Measurements from ENCODE around the gene HOXA9. TPM values are rescaled to one million over a fixed set of nuclear protein-coding genes. Genes with fewer than 3 reads are reported as not detected.
A peak's percentile ranks its signal among the peaks of the same experiment; 100 is the strongest.

The HOXA9 gene
- total RNA-seq (ENCODE audit: unreplicated experiment) = 0.80 TPM
- long read RNA-seq = 0 reads

GRCh38 chr7:27165089-27165995, at the start of gene HOXA9:
Gene HOXA9 (minus strand): TSS chr7:27165537. CDS start chr7:27165457, 80 bp downstream.
- peak within 1 kb of the TSS; percentile 77 for H3K4me3 Mint-ChIP-seq (ENCODE audit: unreplicated experiment)
- no peaks in the 10 kb centered on the region for H3K9me3 Mint-ChIP-seq (ENCODE audit: unreplicated experiment)
- no peak for TF ChIP-seq CTCF (IDR thresholded peaks at IDR 0.05; ENCODE audit: unreplicated experiment)
- no peak for DNase-seq (ENCODE audit: low spot score)
- no peak within 1 kb of the TSS for H3K27ac Mint-ChIP-seq (ENCODE audit: unreplicated experiment)
- H3K27me3 Mint-ChIP-seq (ENCODE audit: unreplicated experiment) = peaks cover 33% of the 10 kb centered on the region
- H3K36me3 Mint-ChIP-seq (ENCODE audit: low read depth, unreplicated experiment) = peaks cover 4% of the 10 kb centered on the region
- H3K4me1 Mint-ChIP-seq (ENCODE audit: unreplicated experiment) = peaks cover 34% of the 10 kb centered on the region

- no peaks in the 10 kb centered on the region for H3K9me3 Mint-ChIP-seq (ENCODE audit: unreplicated experiment)
- DNase-seq (ENCODE audit: low spot score) = no peak
- no peaks in the 10 kb centered on the region for H3K36me3 Mint-ChIP-seq (ENCODE audit: low read depth, unreplicated experiment)
- no peak for TF ChIP-seq CTCF (IDR thresholded peaks at IDR 0.05; ENCODE audit: unreplicated experiment)
- peaks cover 29% of the 10 kb centered on the region for H3K27me3 Mint-ChIP-seq (ENCODE audit: unreplicated experiment)
- H3K27ac Mint-ChIP-seq (ENCODE audit: unreplicated experiment) = no peak overlapping the region
- peak overlapping the region; percentile 56 for H3K4me3 Mint-ChIP-seq (ENCODE audit: unreplicated experiment)
- H3K4me1 Mint-ChIP-seq (ENCODE audit: unreplicated experiment) = peaks cover 6% of the 10 kb centered on the region
Observed at GRCh38 chr7:27214239-27214950, 49.1 kb upstream of the HOXA9 start.

- peaks cover 6% of the 10 kb centered on the region for H3K4me1 Mint-ChIP-seq (ENCODE audit: unreplicated experiment)
- no peaks in the 10 kb centered on the region for H3K9me3 Mint-ChIP-seq (ENCODE audit: unreplicated experiment)
- peaks cover 32% of the 10 kb centered on the region for H3K27me3 Mint-ChIP-seq (ENCODE audit: unreplicated experiment)
- DNase-seq (ENCODE audit: low spot score) = no peak
- H3K36me3 Mint-ChIP-seq (ENCODE audit: low read depth, unreplicated experiment) = no peaks in the 10 kb centered on the region
- H3K27ac Mint-ChIP-seq (ENCODE audit: unreplicated experiment) = no peak overlapping the region
- no peak overlapping the region for H3K4me3 Mint-ChIP-seq (ENCODE audit: unreplicated experiment)
- no peak for TF ChIP-seq CTCF (IDR thresholded peaks at IDR 0.05; ENCODE audit: unreplicated experiment)
Observed at GRCh38 chr7:27213433-27214238, 48.3 kb upstream of the HOXA9 start.

GRCh38 chr7:27212497-27213432, 47.4 kb upstream of the HOXA9 start:
- no peaks in the 10 kb centered on the region for H3K9me3 Mint-ChIP-seq (ENCODE audit: unreplicated experiment)
- H3K4me1 Mint-ChIP-seq (ENCODE audit: unreplicated experiment) = peaks cover 6% of the 10 kb centered on the region
- H3K4me3 Mint-ChIP-seq (ENCODE audit: unreplicated experiment) = no peak overlapping the region
- H3K27me3 Mint-ChIP-seq (ENCODE audit: unreplicated experiment) = peaks cover 32% of the 10 kb centered on the region
- H3K27ac Mint-ChIP-seq (ENCODE audit: unreplicated experiment) = no peak overlapping the region
- H3K36me3 Mint-ChIP-seq (ENCODE audit: low read depth, unreplicated experiment) = no peaks in the 10 kb centered on the region
- no peak for TF ChIP-seq CTCF (IDR thresholded peaks at IDR 0.05; ENCODE audit: unreplicated experiment)
- no peak for DNase-seq (ENCODE audit: low spot score)
